ENCODE data around the gene NSUN3.

NSUN3 gene

GRCh38 chr3:94118390-94118789 is 55.5 kb downstream of the NSUN3 start:
- FAIRE-seq, result no peak
- DNase-seq (ENCODE audit: low spot score), result no peak

- no peak for DNase-seq (ENCODE audit: low spot score)
- no peak for FAIRE-seq
Measured at GRCh38 chr3:94121161-94121560, 58.3 kb downstream of the NSUN3 start.

GRCh38 chr3:94127115-94127514 is 64.3 kb downstream of the NSUN3 start:
- DNase-seq (ENCODE audit: low spot score), result no peak
- no peak for FAIRE-seq

- no peak for DNase-seq (ENCODE audit: low spot score)
- FAIRE-seq, result peak; percentile 12
Measured at GRCh38 chr3:94130690-94131089, 67.8 kb downstream of the NSUN3 start.

- DNase-seq (ENCODE audit: low spot score), result no peak
- no peak for FAIRE-seq
Measured at GRCh38 chr3:94132777-94133176, 69.9 kb downstream of the NSUN3 start.

- no peak for FAIRE-seq
Measured at GRCh38 chr3:94136133-94136532, 73.3 kb downstream of the NSUN3 start.

GRCh38 chr3:94137377-94137776 is 74.5 kb downstream of the NSUN3 start:
- no peak for FAIRE-seq

More at GRCh38 chr3:94136133-94136532, 73.3 kb downstream of the NSUN3 start:
- no peak for DNase-seq (ENCODE audit: low spot score)

GRCh38 chr3:94146455-94146854 is 83.6 kb downstream of the NSUN3 start:
- FAIRE-seq, result no peak
- DNase-seq (ENCODE audit: low spot score), result no peak

More at GRCh38 chr3:94137377-94137776, 74.5 kb downstream of the NSUN3 start:
- no peak for DNase-seq (ENCODE audit: low spot score)

GRCh38 chr3:94147012-94147411 is 84.2 kb downstream of the NSUN3 start:
- no peak for FAIRE-seq
- DNase-seq (ENCODE audit: low spot score), result no peak

GRCh38 chr3:94150113-94150512 is 87.3 kb downstream of the NSUN3 start:
- FAIRE-seq, result no peak

GRCh38 chr3:94156626-94157025 is 93.8 kb downstream of the NSUN3 start:
- no peak for FAIRE-seq
- DNase-seq (ENCODE audit: low spot score), result no peak

More at GRCh38 chr3:94150113-94150512, 87.3 kb downstream of the NSUN3 start:
- no peak for DNase-seq (ENCODE audit: low spot score)

- FAIRE-seq (no peak), DNase-seq (ENCODE audit: low spot score) (no peak)
Measured at GRCh38 chr3:94158512-94158911, 95.7 kb downstream of the NSUN3 start.

- FAIRE-seq (no peak), DNase-seq (ENCODE audit: low spot score) (peak; percentile 22)
Measured at GRCh38 chr3:94159062-94159828, 96.4 kb downstream of the NSUN3 start.

GRCh38 chr3:94162700-94163099 is 99.8 kb downstream of the NSUN3 start:
- FAIRE-seq, result peak; percentile 82
- DNase-seq (ENCODE audit: low spot score), result peak; percentile 87

GRCh38 chr3:94167346-94167745 is 104.5 kb downstream of the NSUN3 start:
- FAIRE-seq, result no peak

GRCh38 chr3:94167796-94168195 is 104.9 kb downstream of the NSUN3 start:
- FAIRE-seq (no peak), DNase-seq (ENCODE audit: low spot score) (no peak)

More at GRCh38 chr3:94167346-94167745, 104.5 kb downstream of the NSUN3 start:
- DNase-seq (ENCODE audit: low spot score), result no peak

- DNase-seq (ENCODE audit: low spot score) (no peak), FAIRE-seq (no peak)
Measured at GRCh38 chr3:94171954-94172353, 109.1 kb downstream of the NSUN3 start.

- FAIRE-seq (no peak), DNase-seq (ENCODE audit: low spot score) (no peak)
Measured at GRCh38 chr3:94172695-94173310, 109.9 kb downstream of the NSUN3 start.

- FAIRE-seq, result no peak
- no peak for DNase-seq (ENCODE audit: low spot score)
Measured at GRCh38 chr3:94173673-94174434, 111.0 kb downstream of the NSUN3 start.

GRCh38 chr3:94175677-94176076 is 112.8 kb downstream of the NSUN3 start:
- DNase-seq (ENCODE audit: low spot score), result no peak

GRCh38 chr3:94176988-94177745 is 114.3 kb downstream of the NSUN3 start:
- no peak for FAIRE-seq

More at GRCh38 chr3:94175677-94176076, 112.8 kb downstream of the NSUN3 start:
- FAIRE-seq, result no peak

More at GRCh38 chr3:94176988-94177745, 114.3 kb downstream of the NSUN3 start:
- no peak for DNase-seq (ENCODE audit: low spot score)

All from RCC 7860 (cell line).